Osteoblast (primary cell): ENCODE measurements around the gene OBI1. TPM values are rescaled to one million over a fixed set of nuclear protein-coding genes. Genes with fewer than 3 reads are reported as not detected.
A peak's percentile ranks its signal among the peaks of the same experiment; 100 is the strongest.

Experiments used
- DNase-seq: peaks from one replicate; pipeline ENCODE4 v3.0.0; 2011; ENCODE audit warnings: low spot score, mixed read lengths; ENCODE audit not compliant: insufficient read length; ENCODE audit errors: missing footprints
- H2AFZ ChIP-seq: 2 replicates; pipeline ENCODE4 v1.6.0; 2011; ENCODE audit warnings: mild to moderate bottlenecking, low read length
- H3K27ac ChIP-seq: 2 replicates; pipeline ENCODE4 v1.5.1; 2011; ENCODE audit warnings: mild to moderate bottlenecking, low read depth, low read length, moderate library complexity
- H3K27me3 ChIP-seq: 2 replicates; pipeline ENCODE4 v1.6.0; 2012; ENCODE audit warnings: mild to moderate bottlenecking, control low read depth, inconsistent platforms, low read length, moderate library complexity; ENCODE audit not compliant: insufficient read depth
- H3K36me3 ChIP-seq: 2 replicates; pipeline ENCODE4 v1.5.1; 2011; ENCODE audit warnings: mild to moderate bottlenecking, low read length, control low read depth, moderate library complexity; ENCODE audit not compliant: insufficient read depth
- H3K4me1 ChIP-seq: 2 replicates; pipeline ENCODE4 v1.5.1; 2011; ENCODE audit warnings: mild to moderate bottlenecking, low read length, control low read depth, moderate library complexity; ENCODE audit not compliant: insufficient read depth
- H3K4me2 ChIP-seq: 2 replicates; pipeline ENCODE4 v1.6.0; 2011; ENCODE audit warnings: mild to moderate bottlenecking, low read length; ENCODE audit not compliant: insufficient read depth
- H3K4me3 ChIP-seq: fragments of 200-600 bp; sonication (generic); 3 replicates; pipeline ENCODE4 v1.5.1; 2012; ENCODE audit warnings: mild to moderate bottlenecking, low read length, inconsistent platforms; ENCODE audit not compliant: insufficient read depth
- H3K79me2 ChIP-seq: 2 replicates; pipeline ENCODE4 v1.6.0; 2012; ENCODE audit warnings: mild to moderate bottlenecking, low read length, control low read depth, inconsistent platforms; ENCODE audit not compliant: insufficient read depth
- H3K9me3 ChIP-seq: 2 replicates; pipeline ENCODE4 v1.5.1; 2011; ENCODE audit warnings: low read depth, low read length, control low read depth
- H4K20me1 ChIP-seq: 2 replicates; pipeline ENCODE4 v1.6.0; 2012; ENCODE audit warnings: mild to moderate bottlenecking, low read length, control low read depth; ENCODE audit not compliant: insufficient read depth
- CTCF ChIP-seq: IDR thresholded peaks from 2 replicates; pipeline ENCODE4 v1.5.1; 2011; ENCODE audit warnings: mild to moderate bottlenecking, low read depth, low read length, moderate library complexity; ENCODE audit errors: extremely low read depth
- total RNA-seq: library from RNA; depleted of rRNA; stranded (reverse); fragments of >200 nt; gene quantifications from 2 replicates; pipeline ENCODE4 v1.2.3, GENCODE V29; 2012

Gene OBI1
- total RNA-seq, 1 donor = 12.7 TPM

- H3K27ac ChIP-seq = no peak overlapping the region
- no peaks in the 10 kb centered on the region for H3K36me3 ChIP-seq
- no peak overlapping the region for H3K4me3 ChIP-seq
- H2AFZ ChIP-seq = no peak overlapping the region
- H3K9me3 ChIP-seq = no peaks in the 10 kb centered on the region
- H4K20me1 ChIP-seq = no peaks in the 10 kb centered on the region
- no peak overlapping the region for H3K4me2 ChIP-seq
- peaks cover 94% of the 10 kb centered on the region for H3K27me3 ChIP-seq
- no peak for TF ChIP-seq CTCF
- H3K79me2 ChIP-seq = no peaks in the 10 kb centered on the region
- DNase-seq = no peak
- no peaks in the 10 kb centered on the region for H3K4me1 ChIP-seq
These were observed 62.0 kb downstream of the OBI1 start for GRCh38 chr13:78596736-78597601.

GRCh38 chr13:78596399-78596735 lies 62.6 kb downstream of the OBI1 start:
- H3K4me3 ChIP-seq = no peak overlapping the region
- DNase-seq = no peak
- no peak overlapping the region for H3K4me2 ChIP-seq
- H2AFZ ChIP-seq = no peak overlapping the region
- H3K27ac ChIP-seq = no peak overlapping the region
- TF ChIP-seq CTCF = no peak
- no peaks in the 10 kb centered on the region for H3K79me2 ChIP-seq
- peaks cover 91% of the 10 kb centered on the region for H3K27me3 ChIP-seq
- H3K9me3 ChIP-seq = no peaks in the 10 kb centered on the region
- no peaks in the 10 kb centered on the region for H3K36me3 ChIP-seq
- no peaks in the 10 kb centered on the region for H3K4me1 ChIP-seq
- no peaks in the 10 kb centered on the region for H4K20me1 ChIP-seq

GRCh38 chr13:78595495-78596398 lies 63.2 kb downstream of the OBI1 start:
- no peak overlapping the region for H3K4me3 ChIP-seq
- H3K4me2 ChIP-seq = no peak overlapping the region
- no peaks in the 10 kb centered on the region for H3K4me1 ChIP-seq
- H3K79me2 ChIP-seq = no peaks in the 10 kb centered on the region
- no peak overlapping the region for H3K27ac ChIP-seq
- no peak for TF ChIP-seq CTCF
- H3K36me3 ChIP-seq = no peaks in the 10 kb centered on the region
- peak; percentile 78 for DNase-seq
- no peak overlapping the region for H2AFZ ChIP-seq
- H3K27me3 ChIP-seq = peaks cover 87% of the 10 kb centered on the region
- H3K9me3 ChIP-seq = no peaks in the 10 kb centered on the region
- H4K20me1 ChIP-seq = no peaks in the 10 kb centered on the region
